ENCODE data around the gene C1orf210. TPM values are rescaled to one million over a fixed set of nuclear protein-coding genes. Genes with fewer than 3 reads are reported as not detected.

The C1orf210 gene
- total and polyA plus RNA-seq, 2 donors (not counting 1 experiment from before 2014, with no cell fraction given), result not detected

- Histone ChIP-seq H4K20me1 (ENCODE audit: control insufficient read depth, insufficient read depth, low read length, poor library complexity, severe bottlenecking) (no peaks in the 10 kb centered on the region), H3K27ac (ENCODE audit: low read length in 2 of 2) (no peak overlapping the region), H3K4me2 (replicated peaks; ENCODE audit: low read depth, low read length, poor library complexity, severe bottlenecking) (no peak overlapping the region), H3K4me1 (ENCODE audit: control insufficient read depth in 2 of 2, insufficient read depth in 2 of 2, low read length in 2 of 2) (no peaks in the 10 kb centered on the region), H3K9ac (ENCODE audit: low read length) (no peak overlapping the region), H3K27me3 (replicated peaks in 1 of 4; ENCODE audit: control extremely low read depth in 1 of 4, control insufficient read depth in 3 of 4, insufficient read depth in 4 of 4, low read length in 3 of 4) (peaks cover 0 to 3% (median 0%) of the 10 kb centered on the region in 4 experiments), H2AFZ (ENCODE audit: insufficient read depth, low read depth, low read length, poor library complexity, severe bottlenecking) (no peak overlapping the region), H3K4me3 (ENCODE audit: control extremely low read depth in 1 of 5, extremely low read depth in 1 of 5, insufficient read depth in 1 of 5, low read depth in 2 of 5, low read length in 4 of 5) (no peak overlapping the region), H3K79me2 (ENCODE audit: control insufficient read depth, insufficient read depth, low read length) (no peaks in the 10 kb centered on the region), H3K36me3 (replicated peaks in 1 of 2; ENCODE audit: control extremely low read depth in 1 of 2, control insufficient read depth in 1 of 2, extremely low read depth in 1 of 2, insufficient read depth in 2 of 2, low read length in 1 of 2) (no peaks in the 10 kb centered on the region), H3K9me3 (ENCODE audit: control extremely low read depth in 1 of 3, control insufficient read depth in 2 of 3, insufficient read depth in 1 of 3, low read length in 2 of 3) (peaks cover 0 to 5% (median 0%) of the 10 kb centered on the region in 3 donors)
- Mint-ChIP-seq H3K4me3 (no peak overlapping the region), H3K4me1 (no peaks in the 10 kb centered on the region), H3K27me3 (no peaks in the 10 kb centered on the region), H3K9me3 (ENCODE audit: insufficient read depth) (no peaks in the 10 kb centered on the region), H3K27ac (no peak overlapping the region)
- intact Hi-C loops (cut with micrococcal nuclease), result no loop called here
- DNase-seq (no peak), ATAC-seq (ENCODE audit: low read depth) (no peak)
- TF ChIP-seq EZH2 (IDR thresholded peaks at IDR 0.05; ENCODE audit: borderline replicate concordance, insufficient read depth, low read depth, low read length, poor library complexity, severe bottlenecking) (no peak), CTCF (IDR thresholded peaks at IDR 0.05) (no peak)
- 100% methylated on average over 5 of the region's 5 CpGs for WGBS (ENCODE audit: insufficient coverage)
- CTCF ChIA-PET, result no interaction called here
- POLR2A ChIA-PET, result no interaction called here
These were observed 46.3 kb upstream of the C1orf210 start for GRCh38 chr1:43331688-43332087.

- CTCF ChIA-PET, result no interaction called here
- no peak overlapping the region for H3K9ac ChIP-seq (ENCODE audit: low read length)
- H3K4me2 ChIP-seq (replicated peaks; ENCODE audit: low read depth, low read length, poor library complexity, severe bottlenecking), result no peak overlapping the region
- TF ChIP-seq CTCF (IDR thresholded peaks at IDR 0.05), result no peak
- TF ChIP-seq EZH2 (IDR thresholded peaks at IDR 0.05; ENCODE audit: borderline replicate concordance, insufficient read depth, low read depth, low read length, poor library complexity, severe bottlenecking), result no peak
- H3K9me3 Mint-ChIP-seq (ENCODE audit: insufficient read depth), result peaks cover 2% of the 10 kb centered on the region
- H4K20me1 ChIP-seq (ENCODE audit: control insufficient read depth, insufficient read depth, low read length, poor library complexity, severe bottlenecking), result no peaks in the 10 kb centered on the region
- no peak overlapping the region for H2AFZ ChIP-seq (ENCODE audit: insufficient read depth, low read depth, low read length, poor library complexity, severe bottlenecking)
- H3K79me2 ChIP-seq (ENCODE audit: control insufficient read depth, insufficient read depth, low read length), result no peaks in the 10 kb centered on the region
- H3K4me1 Mint-ChIP-seq, result no peaks in the 10 kb centered on the region
- DNase-seq (no peak), ATAC-seq (ENCODE audit: low read depth) (no peak)
- no peak overlapping the region for H3K4me3 Mint-ChIP-seq
- H3K27ac Mint-ChIP-seq, result no peak overlapping the region
- no peaks in the 10 kb centered on the region for H3K4me1 ChIP-seq (ENCODE audit: control insufficient read depth in 2 of 2, insufficient read depth in 2 of 2, low read length in 2 of 2)
- peaks cover 0 to 3% (median 0%) of the 10 kb centered on the region in 4 experiments for H3K27me3 ChIP-seq (replicated peaks in 1 of 4; ENCODE audit: control extremely low read depth in 1 of 4, control insufficient read depth in 3 of 4, insufficient read depth in 4 of 4, low read length in 3 of 4)
- POLR2A ChIA-PET, result no interaction called here
- H3K36me3 ChIP-seq (replicated peaks in 1 of 2; ENCODE audit: control extremely low read depth in 1 of 2, control insufficient read depth in 1 of 2, extremely low read depth in 1 of 2, insufficient read depth in 2 of 2, low read length in 1 of 2), result no peaks in the 10 kb centered on the region
- peaks cover 0 to 10% (median 2%) of the 10 kb centered on the region in 3 donors for H3K9me3 ChIP-seq (ENCODE audit: control extremely low read depth in 1 of 3, control insufficient read depth in 2 of 3, insufficient read depth in 1 of 3, low read length in 2 of 3)
- intact Hi-C loops (cut with micrococcal nuclease), result no loop called here
- no peak overlapping the region for H3K27ac ChIP-seq (ENCODE audit: low read length in 2 of 2)
- 5% methylated on average over 5 of the region's 6 CpGs for WGBS (ENCODE audit: insufficient coverage)
- H3K27me3 Mint-ChIP-seq, result no peaks in the 10 kb centered on the region
- no peak overlapping the region for H3K4me3 ChIP-seq (ENCODE audit: control extremely low read depth in 1 of 5, extremely low read depth in 1 of 5, insufficient read depth in 1 of 5, low read depth in 2 of 5, low read length in 4 of 5)
These were observed 44.8 kb upstream of the C1orf210 start for GRCh38 chr1:43329995-43330751.
